Pancreas (tissue), 10 donors: ENCODE measurements around the gene OLIG1. TPM values are rescaled to one million over a fixed set of nuclear protein-coding genes. Genes with fewer than 3 reads are reported as not detected.

Source experiments
- ATAC-seq, 4 donors: fragments of 200-7000 bp; cut with Tn5 transposase; one replicate each; pipeline versions ENCODE4 v1.8.0 to v1.9.1; 2020; ENCODE audit warnings: mild to moderate bottlenecking in 4 of 4, moderate library complexity in 4 of 4
- DNase-seq, 6 donors: peaks; one replicate each; pipeline ENCODE4 v3.0.0-alpha.2; 2020
- FAIRE-seq: peaks from 2 replicates; lab custom pipeline; 2012; peaks lifted over from hg19 to GRCh38; lab: Jason Lieb, UNC
- H3K27ac ChIP-seq, 4 donors: fragments of 200-600 bp; sonication (generic); 1 replicate in 3 of 4; 2 replicates in 1 of 4; pipeline versions ENCODE4 v1.5.0 to v1.8.0; 2020
- H3K27me3 ChIP-seq, 4 donors: fragments of 200-600 bp; one replicate each; pipeline ENCODE4 v1.8.0; 2021
- H3K36me3 ChIP-seq, 3 donors: fragments of 200-600 bp; sonication (generic) in 1 of 3; one replicate each; pipeline versions ENCODE4 v1.5.0 to v1.8.0; 2020 to 2021
- H3K4me1 ChIP-seq, 3 donors: fragments of 200-600 bp; one replicate each; pipeline ENCODE4 v1.8.0; 2021
- H3K4me3 ChIP-seq, 4 donors: fragments of 200-600 bp; sonication (generic) in 2 of 4; one replicate each; pipeline versions ENCODE4 v1.5.0 to v1.8.0; 2020 to 2021
- H3K9me3 ChIP-seq, 4 donors: fragments of 200-600 bp; one replicate each; pipeline ENCODE4 v1.8.0; 2021
- WGBS, 2 donors: extraction: QIAGEN DNeasy Blood & Tissue Kit; methylation state at CpG; one replicate each; pipeline ENCODE4 v1.1.7; 2013; 5-methylcytosine and 5-hydroxymethylcytosine counted together
- intact Hi-C, 3 donors: fragments of 100-400 bp; cut with DNase I; formaldehyde crosslinking; loops; one replicate each; pipeline versions ENCODE4 v1.11.1 to v1.14.2; 2022
- polyA plus RNA-seq, 2 donors: library from polyadenylated mRNA; stranded (reverse); fragments of 200-250 nt; gene quantifications; one replicate each; pipeline ENCODE4 v1.2.3, GENCODE V29; 2013
- total RNA-seq, 6 donors: library from RNA; stranded (reverse); fragmentation: NEBNext Ultra II Directional in 4 of 6; extraction: Animal tissue kit (Norgen Biotek cat#: 25700) in 4 of 6; gene quantifications; one replicate each; pipeline versions ENCODE4 v1.2.1 to v1.2.4, GENCODE V29; 2021 to 2023
- TF ChIP-seq, protein P1 (sequence below), 4 donors: fragments of 200-600 bp; sonication (generic) in 3 of 4; IDR thresholded peaks; one replicate each; pipeline versions ENCODE4 v1.5.0 to v1.8.0; 2021; ENCODE audit warnings: antibody characterized with exemption in 4 of 4
- donor health status: healthy with polysubstance abuse.
- donor health status: DM: no; HTN: no; CAD: no; lungs with moderate emphysema.
- donor health status: DM: no; HTN: no; CAD: no.
- donor health status: control.
- donor health status: control.
- donor health status: Bipolar disorder and iron deficiency.
- donor health status: DM: yes; HTN: yes; CAD: no.
- donor health status: DM: no; HTN: no; CAD: no.
- donor health status: DM: no; HTN: no; CAD: no.
- donor health status: DM: yes; HTN: yes; CAD: no.

Gene OLIG1
- total and polyA plus RNA-seq, 8 donors = 0.09 to 0.51 (median 0.19) TPM; not detected in 3

DNA sequence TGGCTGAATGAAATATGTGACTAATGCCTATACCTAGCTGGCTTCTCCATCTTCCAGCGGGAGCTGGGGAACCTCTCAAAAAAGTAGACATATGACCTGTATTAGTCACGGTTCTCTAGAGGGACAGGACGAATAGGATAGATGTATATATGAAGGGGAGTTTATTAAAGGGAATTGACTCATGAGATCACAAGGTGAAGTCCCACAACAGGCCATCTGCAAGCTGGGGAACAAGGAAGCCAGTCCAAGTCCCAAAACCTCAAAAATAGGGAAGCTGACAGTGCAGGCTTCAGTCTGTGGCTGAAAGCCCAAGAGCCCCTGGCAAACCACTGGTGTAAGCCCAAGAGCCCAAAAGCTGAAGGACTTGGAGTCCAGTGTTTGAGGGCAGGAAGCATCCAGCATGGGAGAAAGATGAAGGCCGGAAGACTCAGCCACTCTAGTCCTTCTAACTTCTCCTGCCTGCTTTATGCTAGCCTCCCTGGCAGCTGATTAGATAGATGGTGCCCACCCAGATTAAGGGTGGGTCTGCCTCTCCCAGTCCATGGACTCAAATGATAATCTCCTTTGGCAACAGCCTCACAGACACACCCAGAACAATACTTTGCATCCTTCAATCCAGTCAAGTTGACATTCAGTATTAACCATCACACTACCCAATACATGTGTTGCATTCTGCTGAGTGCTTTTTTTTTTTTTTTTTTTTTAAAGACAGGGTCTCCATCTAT, 19.6 kb downstream of the OLIG1 start:
- ATAC-seq (peak in 1 of 4 donors; percentile 13), FAIRE-seq (no peak), DNase-seq (no peak)
- Histone ChIP-seq H3K4me1 (no peaks in the 10 kb centered on the region), H3K27me3 (no peaks in the 10 kb centered on the region), H3K27ac (no peak overlapping the region), H3K9me3 (no peaks in the 10 kb centered on the region), H3K36me3 (no peaks in the 10 kb centered on the region), H3K4me3 (no peak overlapping the region)
- 65 to 68% methylated on average over 4 of the region's 4 CpGs for WGBS, 2 donors
- TF ChIP-seq, protein P1, sequence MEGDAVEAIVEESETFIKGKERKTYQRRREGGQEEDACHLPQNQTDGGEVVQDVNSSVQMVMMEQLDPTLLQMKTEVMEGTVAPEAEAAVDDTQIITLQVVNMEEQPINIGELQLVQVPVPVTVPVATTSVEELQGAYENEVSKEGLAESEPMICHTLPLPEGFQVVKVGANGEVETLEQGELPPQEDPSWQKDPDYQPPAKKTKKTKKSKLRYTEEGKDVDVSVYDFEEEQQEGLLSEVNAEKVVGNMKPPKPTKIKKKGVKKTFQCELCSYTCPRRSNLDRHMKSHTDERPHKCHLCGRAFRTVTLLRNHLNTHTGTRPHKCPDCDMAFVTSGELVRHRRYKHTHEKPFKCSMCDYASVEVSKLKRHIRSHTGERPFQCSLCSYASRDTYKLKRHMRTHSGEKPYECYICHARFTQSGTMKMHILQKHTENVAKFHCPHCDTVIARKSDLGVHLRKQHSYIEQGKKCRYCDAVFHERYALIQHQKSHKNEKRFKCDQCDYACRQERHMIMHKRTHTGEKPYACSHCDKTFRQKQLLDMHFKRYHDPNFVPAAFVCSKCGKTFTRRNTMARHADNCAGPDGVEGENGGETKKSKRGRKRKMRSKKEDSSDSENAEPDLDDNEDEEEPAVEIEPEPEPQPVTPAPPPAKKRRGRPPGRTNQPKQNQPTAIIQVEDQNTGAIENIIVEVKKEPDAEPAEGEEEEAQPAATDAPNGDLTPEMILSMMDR (IDR thresholded peaks at IDR 0.05) = no peak
- intact Hi-C loops = no loop called here

DNA sequence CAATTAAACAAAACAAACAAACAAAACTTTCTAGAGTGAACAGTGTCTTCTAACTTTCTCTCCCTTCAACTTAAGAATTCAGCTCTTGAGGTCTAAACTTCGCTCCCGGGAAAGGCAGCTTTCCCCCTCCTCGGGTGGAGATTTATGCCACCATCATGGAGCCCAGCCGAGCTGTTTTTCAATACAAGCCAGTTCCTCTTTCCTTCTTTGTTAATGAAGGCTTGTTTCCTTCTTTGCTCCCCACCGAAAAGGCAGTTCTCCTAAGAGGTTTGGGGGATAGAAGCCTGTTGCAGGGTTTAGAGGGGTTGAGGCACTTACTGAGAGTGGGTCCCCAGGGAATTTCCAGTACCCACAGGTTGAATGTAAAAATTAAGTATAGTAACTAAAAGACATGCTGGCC, 26.5 kb downstream of the OLIG1 start:
- H3K9me3 ChIP-seq = no peaks in the 10 kb centered on the region
- WGBS, 2 donors = 49 to 55% methylated on average over 5 of the region's 5 CpGs
- FAIRE-seq = no peak
- intact Hi-C loops = no loop called here
- H3K4me3 ChIP-seq = no peak overlapping the region
- H3K36me3 ChIP-seq = no peaks in the 10 kb centered on the region
- H3K4me1 ChIP-seq = no peaks in the 10 kb centered on the region
- no peak for DNase-seq
- H3K27me3 ChIP-seq = no peaks in the 10 kb centered on the region
- TF ChIP-seq, protein P1 (IDR thresholded peaks at IDR 0.05) = no peak
- H3K27ac ChIP-seq = no peak overlapping the region
- no peak for ATAC-seq

DNA sequence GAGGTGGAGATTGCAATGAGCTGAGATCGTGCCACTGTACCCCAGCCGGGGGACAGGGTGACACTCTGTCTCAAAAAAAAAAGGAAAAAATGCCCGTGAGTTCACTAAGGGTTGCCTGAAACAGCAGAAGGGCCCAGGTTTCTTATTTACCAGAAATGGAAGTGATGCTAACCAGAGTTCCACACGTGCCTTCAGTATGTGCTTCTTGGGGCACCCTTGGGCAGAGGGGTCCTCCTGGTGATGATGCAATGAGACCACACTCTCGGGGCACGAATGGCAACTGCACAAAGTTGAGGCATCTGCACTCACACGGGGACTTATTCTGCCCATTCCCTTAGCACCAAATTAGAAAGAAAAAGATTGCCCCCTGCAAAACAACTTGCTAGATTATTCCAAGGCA, 29.2 kb downstream of the OLIG1 start:
- no peaks in the 10 kb centered on the region for H3K4me1 ChIP-seq
- no peaks in the 10 kb centered on the region for H3K36me3 ChIP-seq
- no peak overlapping the region for H3K4me3 ChIP-seq
- H3K27ac ChIP-seq = no peak overlapping the region
- ATAC-seq (no peak), DNase-seq (no peak), FAIRE-seq (no peak)
- H3K27me3 ChIP-seq = no peaks in the 10 kb centered on the region
- H3K9me3 ChIP-seq = no peaks in the 10 kb centered on the region
- TF ChIP-seq, protein P1 (IDR thresholded peaks at IDR 0.05) = no peak
- intact Hi-C loops = no loop called here
- 64 to 83% methylated on average over 7 of the region's 7 CpGs for WGBS, 2 donors

DNA sequence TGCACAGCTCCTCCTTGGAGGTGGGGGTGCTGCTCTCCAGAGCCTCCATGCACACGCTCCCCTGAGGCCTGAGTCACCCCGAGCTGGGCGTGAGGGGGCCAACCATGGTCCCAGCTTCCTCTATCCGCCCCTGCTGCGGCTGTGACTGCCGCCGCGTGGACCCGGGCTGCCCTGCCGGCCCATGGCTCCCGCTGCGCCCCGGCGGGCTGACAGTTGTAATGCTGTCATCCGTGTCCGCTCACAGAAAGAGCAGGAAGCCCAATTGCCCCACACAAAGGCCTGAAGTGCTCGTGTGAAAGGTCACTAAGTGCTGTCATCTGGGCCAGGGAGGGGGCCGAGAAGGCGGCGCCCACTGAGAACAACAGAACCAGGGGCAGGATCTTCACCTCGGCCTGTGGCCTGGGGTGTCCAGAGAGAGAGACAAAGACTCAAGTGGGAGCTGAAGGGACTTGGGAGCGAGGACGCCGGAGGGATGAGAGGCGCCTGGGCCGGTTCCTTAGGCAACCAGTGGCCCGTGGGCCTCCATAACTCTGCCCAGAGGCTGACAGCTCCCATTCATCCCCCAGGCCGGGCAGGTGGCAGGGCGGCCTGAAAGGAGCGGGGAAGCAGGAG, 31.5 kb downstream of the OLIG1 start:
- TF ChIP-seq, protein P1 (IDR thresholded peaks at IDR 0.05) = no peak
- H3K4me1 ChIP-seq = no peaks in the 10 kb centered on the region
- H3K27me3 ChIP-seq = no peaks in the 10 kb centered on the region
- FAIRE-seq (no peak), ATAC-seq (no peak), DNase-seq (no peak)
- H3K9me3 ChIP-seq = no peaks in the 10 kb centered on the region
- no peak overlapping the region for H3K4me3 ChIP-seq
- no peak overlapping the region for H3K27ac ChIP-seq
- no peaks in the 10 kb centered on the region for H3K36me3 ChIP-seq
- intact Hi-C loops = no loop called here
- WGBS, 2 donors = 66 to 74% methylated on average over 30 of the region's 30 CpGs

DNA sequence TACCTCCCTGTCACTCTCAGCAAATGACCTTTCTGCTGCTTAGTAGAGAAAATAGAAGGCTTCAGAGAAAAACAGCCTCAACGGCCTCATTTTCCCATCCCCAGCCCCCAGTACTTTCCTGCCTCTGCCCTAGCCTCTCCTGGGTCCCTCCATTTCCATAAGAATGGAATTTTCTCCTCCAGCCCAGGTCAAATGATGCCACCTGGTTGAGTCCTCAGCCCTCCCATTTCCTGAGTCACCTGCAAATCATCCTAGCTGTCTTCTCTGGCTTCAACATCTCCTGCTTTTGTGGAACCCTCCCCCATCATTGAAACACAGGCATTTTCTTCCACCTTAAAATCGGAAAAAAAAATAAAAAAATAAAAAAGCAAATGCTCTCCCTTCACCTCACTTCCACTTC, 35.1 kb downstream of the OLIG1 start:
- no peak for DNase-seq
- Histone ChIP-seq H3K4me1 (no peaks in the 10 kb centered on the region), H3K9me3 (no peaks in the 10 kb centered on the region), H3K4me3 (no peak overlapping the region), H3K36me3 (no peaks in the 10 kb centered on the region), H3K27me3 (peaks cover 0 to 14% (median 0%) of the 10 kb centered on the region in 4 donors), H3K27ac (no peak overlapping the region)
- FAIRE-seq = no peak
- intact Hi-C loops = no loop called here
- no peak for ATAC-seq
- TF ChIP-seq, protein P1 (IDR thresholded peaks at IDR 0.05) = no peak
- WGBS, 2 donors = 15 to 16% methylated on average over 2 of the region's 2 CpGs
